PFSK-1 (cell line): ENCODE measurements around the gene MAD1L1.

Experiments used
- FOXP2 ChIP-seq: optimal IDR thresholded peaks from 2 replicates; pipeline ENCODE3; 2011; ENCODE audit warnings: borderline replicate concordance, control low read depth, inconsistent platforms; ENCODE audit not compliant: insufficient read depth; ENCODE audit errors: extremely low read length, extremely low read depth
- POLR2AphosphoS5 ChIP-seq: IDR thresholded peaks from 2 replicates; pipeline ENCODE4 v1.6.1; 2012; ENCODE audit warnings: low read depth, mild to moderate bottlenecking, control low read depth, low read length, moderate library complexity
- REST ChIP-seq, 2 experiments: IDR thresholded peaks; 2 replicates each; pipeline versions ENCODE4 v1.6.1 to v1.8.0; 2011 to 2012; ENCODE audit warnings: low read depth in 2 of 2, low read length in 2 of 2, control low read depth in 1 of 2, inconsistent platforms in 1 of 2, mild to moderate bottlenecking in 1 of 2, moderate library complexity in 1 of 2; ENCODE audit not compliant: insufficient read depth in 1 of 2
- SIN3A ChIP-seq: IDR thresholded peaks from 2 replicates; pipeline ENCODE4 v1.6.1; 2012; ENCODE audit warnings: mild to moderate bottlenecking, low read length, moderate library complexity, borderline replicate concordance; ENCODE audit not compliant: insufficient read depth
- TAF1 ChIP-seq: IDR thresholded peaks from 2 replicates; pipeline ENCODE4 v1.6.1; 2012; ENCODE audit warnings: low read length, control low read depth, borderline replicate concordance; ENCODE audit not compliant: insufficient read depth

DNA sequence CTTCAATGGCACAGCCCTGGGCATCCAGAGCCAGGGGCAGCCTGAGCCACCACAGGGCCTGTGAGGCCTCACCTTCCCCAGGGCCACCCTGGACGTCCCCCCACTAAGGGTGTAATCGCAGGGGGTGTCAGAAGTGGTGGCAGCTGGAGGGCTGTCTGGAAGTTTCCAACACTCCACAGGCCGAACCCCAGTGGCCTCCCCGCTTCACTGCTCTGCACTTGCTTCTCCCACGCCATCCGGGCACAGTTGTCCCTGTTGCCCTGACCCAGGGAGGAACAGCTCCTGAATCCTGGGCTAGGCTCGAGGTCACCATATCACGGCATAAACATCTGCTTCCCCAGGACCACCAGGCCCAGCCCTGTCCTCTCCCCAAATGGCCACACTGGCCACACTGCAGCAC, 276.6 kb downstream of the MAD1L1 start:
- TF ChIP-seq POLR2AphosphoS5 = no peak
- TF ChIP-seq SIN3A = no peak
- no peak for TF ChIP-seq FOXP2
- no peak for TF ChIP-seq REST (IDR thresholded peaks at IDR 0.05; ENCODE audit: insufficient read depth in 1 of 2, low read depth in 2 of 2, low read length in 2 of 2)
- TF ChIP-seq TAF1 = no peak
